GM12878 (cell line): ENCODE data around the gene TRABD. TPM values are rescaled to one million over a fixed set of nuclear protein-coding genes. Genes with fewer than 3 reads are reported as not detected.

Source experiments
- ATAC-seq: fragments of 200-7000 bp; cut with Tn5 transposase; 3 replicates; pipeline ENCODE4 v1.9.1; 2020; ENCODE audit warnings: mild to moderate bottlenecking, moderate library complexity
- BruUV-seq: library from RNA; stranded (reverse); fragments of 400-500 nt; replicated peaks from 2 replicates; lab custom pipeline; 2021; lab: Mats Ljungman, UMichigan
- CTCF ChIA-PET: fragments of 300-600 bp; sonication (Branson Sonifier 250); formaldehyde crosslinking; extraction: SDS; loops from one replicate; lab custom pipeline; 2021; ENCODE audit warnings: inconsistent platforms; lab: Yijun Ruan, JAX
- POLR2A ChIA-PET: fragments of 350-600 bp; formaldehyde crosslinking; extraction: SDS; loops from one replicate; lab custom pipeline; 2021; ENCODE audit warnings: inconsistent platforms; lab: Charles Lee
- RAD21 ChIA-PET: fragments of 300-600 bp; sonication (Branson Sonifier 250); formaldehyde crosslinking; loops from one replicate; lab custom pipeline; 2023; ENCODE audit warnings: antibody characterized with exemption; ENCODE audit not compliant: unreplicated experiment; lab: Charles Lee
- SMC1A ChIA-PET: fragments of 300-600 bp; sonication (Branson Sonifier 250); formaldehyde crosslinking; loops from one replicate; lab custom pipeline; 2023; ENCODE audit not compliant: unreplicated experiment, uncharacterized antibody; lab: Charles Lee
- DNase-seq: peaks from one replicate; pipeline ENCODE4 v3.0.0-alpha.2; 2011; ENCODE audit warnings: low read depth, low spot score
- FAIRE-seq: peaks from 3 replicates; lab custom pipeline; 2011; peaks lifted over from hg19 to GRCh38; lab: Jason Lieb, UNC
- H2AFZ ChIP-seq: 2 replicates; pipeline ENCODE4 v1.6.0; 2011; ENCODE audit warnings: low read depth, low read length, control low read depth; ENCODE audit not compliant: control insufficient read depth
- H3K27ac ChIP-seq: 2 replicates; pipeline ENCODE4 v1.5.1; 2011; ENCODE audit warnings: control low read depth; ENCODE audit not compliant: control insufficient read depth, insufficient read depth
- H3K27me3 ChIP-seq, 2 experiments: replicated peaks in 1 of 2; 2 replicates each; pipeline versions ENCODE4 v1.6.0 to v1.6.1; 2011; ENCODE audit warnings: low read length in 1 of 2; ENCODE audit not compliant: control insufficient read depth in 2 of 2, insufficient read depth in 2 of 2
- H3K36me3 ChIP-seq, 2 experiments: 2 replicates each; pipeline ENCODE4 v1.5.1; 2011; ENCODE audit warnings: low read length in 1 of 2; ENCODE audit not compliant: control insufficient read depth in 2 of 2, insufficient read depth in 2 of 2
- H3K4me1 ChIP-seq: 2 replicates; pipeline ENCODE4 v1.6.1; 2011; ENCODE audit warnings: mild to moderate bottlenecking, low read length, moderate library complexity, mixed read lengths; ENCODE audit not compliant: control insufficient read depth, insufficient read depth
- H3K4me2 ChIP-seq: 2 replicates; pipeline ENCODE4 v1.6.0; 2011; ENCODE audit warnings: control low read depth; ENCODE audit not compliant: control insufficient read depth, insufficient read depth
- H3K4me3 ChIP-seq: fragments of 200-600 bp; sonication (generic); 2 replicates; pipeline ENCODE4 v1.5.1; 2016
- H3K79me2 ChIP-seq: 2 replicates; pipeline ENCODE4 v1.6.0; 2011; ENCODE audit warnings: low read length; ENCODE audit not compliant: control insufficient read depth, insufficient read depth
- H3K9ac ChIP-seq: 2 replicates; pipeline ENCODE4 v1.8.0; 2011; ENCODE audit warnings: low read length, control low read depth, mixed read lengths; ENCODE audit not compliant: control insufficient read depth, insufficient read depth
- H3K9me3 ChIP-seq: replicated peaks from 3 replicates; pipeline ENCODE4 v1.5.1; 2011; ENCODE audit warnings: mild to moderate bottlenecking, low read length; ENCODE audit not compliant: control insufficient read depth, insufficient read depth
- H4K20me1 ChIP-seq: 2 replicates; pipeline ENCODE4 v1.6.0; 2011; ENCODE audit not compliant: control insufficient read depth, insufficient read depth
- E4F1 ChIP-seq: fragments of 450-650 bp; IDR thresholded peaks from 2 replicates; pipeline ENCODE4 v1.6.1; 2018; ENCODE audit warnings: borderline replicate concordance, mild to moderate bottlenecking; ENCODE audit not compliant: partially characterized antibody
- FOXK2 ChIP-seq: fragments of 450-650 bp; IDR thresholded peaks from 2 replicates; pipeline ENCODE4 v1.6.1; 2017; ENCODE audit warnings: mild to moderate bottlenecking, moderate library complexity
- NR2C2 ChIP-seq: IDR thresholded peaks from 2 replicates; pipeline ENCODE4 v1.6.1; 2011; ENCODE audit warnings: borderline replicate concordance, low read depth; ENCODE audit not compliant: control insufficient read depth, insufficient read length
- PML ChIP-seq: IDR thresholded peaks from 2 replicates; pipeline ENCODE4 v1.6.1; 2012; ENCODE audit warnings: low read length, inconsistent platforms
- RCOR1 ChIP-seq: conservative IDR thresholded peaks from 2 replicates; pipeline ENCODE4 v1.6.1; 2012; ENCODE audit warnings: low read depth, low read length, improper control_type of control experiment
- SMC3 ChIP-seq: IDR thresholded peaks from 2 replicates; pipeline ENCODE4 v1.6.1; 2011; ENCODE audit warnings: low read length, improper control_type of control experiment, borderline replicate concordance
- STAT3 ChIP-seq: IDR thresholded peaks from 2 replicates; pipeline ENCODE4 v1.6.1; 2011; ENCODE audit warnings: low read depth, low read length, improper control_type of control experiment
- USF1 ChIP-seq: IDR thresholded peaks from 2 replicates; pipeline ENCODE4 v1.6.1; 2011; ENCODE audit warnings: borderline replicate concordance, low read depth, mild to moderate bottlenecking, moderate library complexity, mixed read lengths, low read length; ENCODE audit not compliant: insufficient read depth; ENCODE audit errors: extremely low read length
- ZBTB4 ChIP-seq: fragments of 450-650 bp; formaldehyde crosslinking; IDR thresholded peaks from 2 replicates; pipeline ENCODE4 v1.4.0; 2022; ENCODE audit warnings: mild to moderate bottlenecking, moderate library complexity
- ZNF24 ChIP-seq: fragments of 450-650 bp; IDR thresholded peaks from 2 replicates; pipeline ENCODE4 v1.6.1; 2017; ENCODE audit warnings: antibody characterized with exemption, mild to moderate bottlenecking
- WGBS: methylation state at CpG from one replicate; pipeline ENCODE4 v1.1.6; 2016; ENCODE audit warnings: low lambda C conversion rate; ENCODE audit not compliant: insufficient replicate concordance, insufficient coverage; ENCODE audit errors: missing lambda C conversion rate; 5-methylcytosine and 5-hydroxymethylcytosine counted together
- in situ Hi-C: fragments of 300-500 bp; cut with MboI; formaldehyde crosslinking; loops from 9 replicates; pipeline ENCODE4 v1.14.3; 2018; ENCODE audit warnings: mixed read lengths
- intact Hi-C: fragments of 100-400 bp; cut with micrococcal nuclease; formaldehyde crosslinking; loops from one replicate; pipeline ENCODE4 v1.14.2; 2022; ENCODE audit not compliant: unreplicated experiment
- polyA plus RNA-seq, 11 experiments: library from polyadenylated mRNA; depleted of rRNA in 4 of 11; unstranded in 6 of 11; stranded (reverse) in 5 of 11; fragments of >200 nt; fragmentation: Nextera tagmentation in 4 of 11; fragmentation: Illumina TruSeq in 1 of 11; extraction: Ambion mirVana in 4 of 11; extraction: Trizol in 1 of 11; gene quantifications; 1 replicate in 1 of 11; 2 replicates in 10 of 11; pipeline versions ENCODE4 v1.2.1 to v1.2.3, GENCODE V29; 2011 to 2016; ENCODE audit warnings: inconsistent platforms in 2 of 11, missing spikeins in 2 of 11, low read depth in 1 of 11
- total RNA-seq, 4 experiments: library from RNA; depleted of rRNA in 3 of 4; stranded (reverse); fragments of >200 nt in 3 of 4; fragmentation: Illumina TruSeq in 1 of 4; extraction: Trizol in 1 of 4; gene quantifications; 2 replicates each; pipeline versions ENCODE4 v1.2.1 to v1.2.3, GENCODE V29; 2013 to 2021
- TF ChIP-seq, protein P1 (sequence below): fragments of 450-650 bp; IDR thresholded peaks from 2 replicates; pipeline ENCODE4 v1.6.1; 2017; ENCODE audit warnings: mild to moderate bottlenecking, low read depth, inconsistent platforms; ENCODE audit not compliant: poor library complexity, severe bottlenecking

TRABD gene
- total and polyA plus RNA-seq, 10 of the 15 experiments (the other 5 are each of a cell fraction or from before 2014, with no cell fraction given): 0.43 to 116 (median 58.1) TPM

DNA sequence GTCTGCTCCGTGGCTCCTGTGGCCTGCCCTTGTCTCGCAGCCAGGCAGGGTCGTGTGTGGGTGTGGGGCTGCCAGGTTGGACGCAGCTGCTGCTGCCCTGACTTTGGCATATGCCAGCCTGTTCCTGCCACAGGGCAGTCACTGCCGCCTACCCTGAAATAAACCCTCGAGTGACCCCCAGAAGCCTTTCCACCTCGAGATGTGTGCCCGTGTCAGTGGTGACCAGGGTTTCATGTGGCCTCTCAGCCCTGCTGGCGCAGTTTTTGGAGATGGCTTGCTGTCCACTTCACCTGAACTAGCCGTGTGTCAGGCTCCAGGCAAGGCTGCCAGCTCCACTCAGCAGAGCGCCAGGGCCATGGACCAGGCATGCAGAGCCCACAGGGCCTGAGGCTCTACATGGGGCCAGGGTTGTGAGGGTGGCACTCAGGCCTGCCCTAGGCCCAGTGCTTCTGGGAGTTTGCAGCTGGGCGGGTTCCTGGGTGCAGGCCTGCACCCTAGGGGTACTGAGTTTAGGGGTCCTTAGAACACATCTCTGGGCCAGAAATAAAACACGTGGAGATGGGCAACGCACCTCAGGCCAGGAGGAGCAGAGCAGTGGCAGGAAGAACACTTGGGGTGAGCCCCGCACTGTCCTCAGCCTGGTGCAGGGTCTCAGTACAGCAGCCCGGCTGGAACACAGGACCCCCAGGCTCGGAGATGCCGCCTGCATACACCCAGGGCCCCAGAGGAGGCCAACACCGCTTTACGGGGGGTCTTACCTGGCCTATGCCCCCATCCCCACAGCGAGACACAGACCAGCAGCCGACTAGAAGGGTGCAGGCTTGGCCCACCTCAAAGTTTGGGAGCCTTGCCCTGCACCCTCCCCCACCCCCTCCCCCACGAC lies 24.0 kb upstream of the TRABD start:
- no TSS peak for BruUV-seq
- Histone ChIP-seq H4K20me1 (no peaks in the 10 kb centered on the region), H3K4me3 (no peak overlapping the region), H3K9me3 (no peaks in the 10 kb centered on the region), H3K79me2 (no peaks in the 10 kb centered on the region), H3K4me2 (no peak overlapping the region), H2AFZ (no peak overlapping the region), H3K9ac (no peak overlapping the region), H3K36me3 (no peaks in the 10 kb centered on the region), H3K27ac (no peak overlapping the region), H3K27me3 (peaks cover 2 to 4% of the 10 kb centered on the region in 2 experiments; a peak in 2 of 4 replicates), H3K4me1 (no peaks in the 10 kb centered on the region)
- no peak for DNase-seq
- RAD21 ChIA-PET: no interaction called here
- CTCF ChIA-PET: no interaction called here
- TF ChIP-seq SMC3 (no peak), ZBTB4 (no peak), FOXK2 (no peak), USF1 (no peak), E4F1 (no peak), PML (no peak), RCOR1 (no peak), NR2C2 (no peak), ZNF24 (no peak), STAT3 (no peak)
- TF ChIP-seq, protein P1, sequence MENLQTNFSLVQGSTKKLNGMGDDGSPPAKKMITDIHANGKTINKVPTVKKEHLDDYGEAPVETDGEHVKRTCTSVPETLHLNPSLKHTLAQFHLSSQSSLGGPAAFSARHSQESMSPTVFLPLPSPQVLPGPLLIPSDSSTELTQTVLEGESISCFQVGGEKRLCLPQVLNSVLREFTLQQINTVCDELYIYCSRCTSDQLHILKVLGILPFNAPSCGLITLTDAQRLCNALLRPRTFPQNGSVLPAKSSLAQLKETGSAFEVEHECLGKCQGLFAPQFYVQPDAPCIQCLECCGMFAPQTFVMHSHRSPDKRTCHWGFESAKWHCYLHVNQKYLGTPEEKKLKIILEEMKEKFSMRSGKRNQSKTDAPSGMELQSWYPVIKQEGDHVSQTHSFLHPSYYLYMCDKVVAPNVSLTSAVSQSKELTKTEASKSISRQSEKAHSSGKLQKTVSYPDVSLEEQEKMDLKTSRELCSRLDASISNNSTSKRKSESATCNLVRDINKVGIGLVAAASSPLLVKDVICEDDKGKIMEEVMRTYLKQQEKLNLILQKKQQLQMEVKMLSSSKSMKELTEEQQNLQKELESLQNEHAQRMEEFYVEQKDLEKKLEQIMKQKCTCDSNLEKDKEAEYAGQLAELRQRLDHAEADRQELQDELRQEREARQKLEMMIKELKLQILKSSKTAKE: no peak
- FAIRE-seq: no peak
- intact Hi-C loops: no loop called here
- WGBS: 32% methylated on average over 23 of the region's 23 CpGs
- POLR2A ChIA-PET: no interaction called here
- ATAC-seq: no peak
- in situ Hi-C loops: no loop called here
- SMC1A ChIA-PET: no interaction called here
